HepG2 (cell line): ENCODE measurements around the gene MTA2. TPM values are rescaled to one million over a fixed set of nuclear protein-coding genes. Genes with fewer than 3 reads are reported as not detected.
A peak's percentile ranks its signal among the peaks of the same experiment; 100 is the strongest.

Experiments
- ARID2 ChIP-seq: sonication (generic); formaldehyde crosslinking; IDR thresholded peaks from 2 replicates; pipeline ENCODE4 v1.8.1; 2022; ENCODE audit warnings: mild to moderate bottlenecking, missing genetic modification reagents, borderline replicate concordance
- ETS1 ChIP-seq: sonication (generic); formaldehyde crosslinking; IDR thresholded peaks from 2 replicates; pipeline ENCODE4 v1.4.0; 2020; ENCODE audit warnings: missing genetic modification reagents
- FOXM1 ChIP-seq: sonication (generic); formaldehyde crosslinking; IDR thresholded peaks from 2 replicates; pipeline ENCODE4 v1.5.0; 2020; ENCODE audit warnings: missing genetic modification reagents
- HNRNPLL ChIP-seq: fragments of 200-400 bp; formaldehyde crosslinking; IDR thresholded peaks from 2 replicates; pipeline ENCODE4 v1.6.1; 2017; ENCODE audit warnings: mild to moderate bottlenecking, low read depth, low read length; ENCODE audit not compliant: poor library complexity, severe bottlenecking
- KAT2B ChIP-seq: fragments of 150-350 bp; IDR thresholded peaks from 2 replicates; pipeline ENCODE4 v1.6.1; 2014; ENCODE audit warnings: low read depth, low read length, borderline replicate concordance
- KAT7 ChIP-seq: IDR thresholded peaks from 2 replicates; pipeline ENCODE4 v1.6.1; 2018; ENCODE audit warnings: borderline replicate concordance, missing compliant biosample characterization
- NFAT5 ChIP-seq: sonication (generic); formaldehyde crosslinking; IDR thresholded peaks from 2 replicates; pipeline ENCODE4 v1.4.0; 2020; ENCODE audit warnings: missing genetic modification reagents
- POLR2A ChIP-seq, 2 experiments: IDR thresholded peaks; 2 replicates each; pipeline ENCODE4 v1.6.1; 2011; ENCODE audit warnings: low read depth in 2 of 2, low read length in 2 of 2, mild to moderate bottlenecking in 1 of 2, moderate library complexity in 1 of 2; ENCODE audit not compliant: insufficient read depth in 1 of 2
- RFXANK ChIP-seq: IDR thresholded peaks from 2 replicates; pipeline ENCODE4 v1.6.1; 2016
- SP1 ChIP-seq, 2 experiments: fragments of 450-650 bp in 1 of 2; sonication (generic) in 1 of 2; formaldehyde crosslinking in 1 of 2; IDR thresholded peaks; 2 replicates each; pipeline versions ENCODE4 v1.4.0 to v1.6.1; 2016 to 2020; ENCODE audit warnings: missing genetic modification reagents in 1 of 2
- TEAD2 ChIP-seq: sonication (generic); formaldehyde crosslinking; IDR thresholded peaks from 2 replicates; pipeline ENCODE4 v1.9.0; 2021; ENCODE audit warnings: missing genetic modification reagents
- ZFP37 ChIP-seq: sonication (generic); formaldehyde crosslinking; IDR thresholded peaks from 2 replicates; pipeline ENCODE4 v1.4.0; 2020; ENCODE audit warnings: missing genetic modification reagents, borderline replicate concordance
- ZNF138 ChIP-seq: sonication (generic); formaldehyde crosslinking; IDR thresholded peaks from 2 replicates; pipeline ENCODE4 v1.5.0; 2020; ENCODE audit warnings: mild to moderate bottlenecking, low read depth, missing genetic modification reagents
- ZNF652 ChIP-seq: IDR thresholded peaks from 2 replicates; pipeline ENCODE4 v1.6.1; 2016; ENCODE audit warnings: low read depth, borderline replicate concordance
- ZSCAN22 ChIP-seq: sonication (generic); formaldehyde crosslinking; IDR thresholded peaks from 2 replicates; pipeline ENCODE4 v1.4.0; 2020; ENCODE audit warnings: mild to moderate bottlenecking, missing genetic modification reagents
- polyA plus RNA-seq, 8 experiments: library from polyadenylated mRNA; depleted of rRNA in 3 of 8; stranded (reverse) in 7 of 8; unstranded in 1 of 8; fragments of >200 nt; fragmentation: Illumina TruSeq in 4 of 8; extraction: Trizol in 4 of 8; gene quantifications; 2 replicates each; pipeline versions ENCODE4 v1.2.1 to v1.2.3, GENCODE V29; 2011 to 2016; ENCODE audit warnings: low read depth in 4 of 8, missing spikeins in 1 of 8, mixed read lengths in 1 of 8; ENCODE audit not compliant: insufficient read depth in 1 of 8
- total RNA-seq, 5 experiments: library from RNA; depleted of rRNA; stranded (reverse); fragments of >200 nt; fragmentation: Illumina TruSeq; extraction: Trizol; gene quantifications; 2 replicates each; pipeline ENCODE4 v1.2.3, GENCODE V29; 2016; ENCODE audit warnings: low read depth in 1 of 5
- TF ChIP-seq, protein P1 (sequence below): sonication (generic); formaldehyde crosslinking; IDR thresholded peaks from 2 replicates; pipeline ENCODE4 v1.8.0; 2022; ENCODE audit warnings: mild to moderate bottlenecking, missing genetic modification reagents; ENCODE audit not compliant: insufficient replicate concordance
- TF ChIP-seq, protein P2 (sequence below): sonication (generic); formaldehyde crosslinking; IDR thresholded peaks from 2 replicates; pipeline ENCODE4 v1.4.0; 2020; ENCODE audit warnings: missing genetic modification reagents, borderline replicate concordance

The MTA2 gene
- total and polyA plus RNA-seq, 2 of the 13 experiments (the other 11 are each of a cell fraction or from before 2014, with no cell fraction given): 14.0 to 70.0 TPM

DNA sequence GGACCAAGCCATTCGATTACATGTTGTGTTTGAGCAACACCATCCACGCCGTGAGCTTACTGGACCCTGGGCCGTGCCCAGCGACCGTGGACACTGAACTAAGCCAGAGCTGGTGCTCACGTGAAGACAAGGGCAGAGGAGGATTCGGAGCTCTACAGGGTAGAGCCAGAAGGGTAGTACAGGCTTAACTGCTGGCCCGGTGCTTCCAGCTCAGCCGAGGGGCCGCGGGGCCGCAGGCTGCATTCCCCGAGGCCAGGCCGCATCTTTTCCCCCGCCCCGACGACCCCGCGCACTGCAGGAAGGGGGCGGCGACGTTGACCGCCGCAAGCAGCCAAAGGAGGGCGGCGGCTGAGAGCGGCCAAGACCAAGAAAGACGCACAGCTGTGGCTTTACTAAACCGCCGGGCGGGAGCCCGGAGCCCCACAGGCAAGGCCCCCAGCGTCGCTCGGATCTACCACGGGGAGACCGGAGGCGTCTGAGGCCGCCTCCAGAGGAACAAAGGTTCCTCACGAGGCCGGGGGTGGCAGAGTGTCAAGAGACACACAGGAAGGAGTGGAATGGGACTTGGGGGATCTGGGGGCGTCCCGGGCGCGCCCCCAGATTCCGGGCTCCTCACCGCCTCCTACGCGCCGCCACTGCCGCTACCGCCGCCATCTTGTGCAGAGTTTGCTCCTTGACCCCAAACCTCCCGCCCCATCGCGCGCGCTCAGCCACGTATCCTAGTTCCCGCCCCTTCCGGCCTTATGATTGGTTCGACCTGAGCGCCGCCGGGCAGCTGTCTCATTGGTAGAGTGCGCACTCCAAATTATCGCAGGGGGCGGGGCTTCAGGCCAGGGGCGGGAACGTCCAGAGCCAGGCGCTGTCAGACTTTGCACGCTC lies 44.5 kb upstream of the MTA2 start, which contains the start of gene GANAB (continued):
- TF ChIP-seq NFAT5 (CRISPR knock-in tag): no peak; the same call in none of the 2 replicates
- 0 out of 2 replicates have a peak, but pooled peaks have one; percentile 34 for TF ChIP-seq RFXANK (CRISPR knock-in tag)
- no peak for TF ChIP-seq TEAD2 (CRISPR knock-in tag)
- no peak for TF ChIP-seq SP1 (IDR thresholded peaks at IDR 0.05)
- TF ChIP-seq SP1 (CRISPR knock-in tag; IDR thresholded peaks at IDR 0.05): peak; percentile 73
- TF ChIP-seq ZNF652: no peak
- no peak for TF ChIP-seq ZFP37 (CRISPR knock-in tag)
- TF ChIP-seq, protein P1, sequence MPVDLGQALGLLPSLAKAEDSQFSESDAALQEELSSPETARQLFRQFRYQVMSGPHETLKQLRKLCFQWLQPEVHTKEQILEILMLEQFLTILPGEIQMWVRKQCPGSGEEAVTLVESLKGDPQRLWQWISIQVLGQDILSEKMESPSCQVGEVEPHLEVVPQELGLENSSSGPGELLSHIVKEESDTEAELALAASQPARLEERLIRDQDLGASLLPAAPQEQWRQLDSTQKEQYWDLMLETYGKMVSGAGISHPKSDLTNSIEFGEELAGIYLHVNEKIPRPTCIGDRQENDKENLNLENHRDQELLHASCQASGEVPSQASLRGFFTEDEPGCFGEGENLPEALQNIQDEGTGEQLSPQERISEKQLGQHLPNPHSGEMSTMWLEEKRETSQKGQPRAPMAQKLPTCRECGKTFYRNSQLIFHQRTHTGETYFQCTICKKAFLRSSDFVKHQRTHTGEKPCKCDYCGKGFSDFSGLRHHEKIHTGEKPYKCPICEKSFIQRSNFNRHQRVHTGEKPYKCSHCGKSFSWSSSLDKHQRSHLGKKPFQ: no peak
- TF ChIP-seq KAT2B: no peak
- peak; percentile 92 to 95 for TF ChIP-seq POLR2A (IDR thresholded peaks at IDR 0.05; ENCODE audit: insufficient read depth in 1 of 2, low read depth in 2 of 2, low read length in 2 of 2)
- TF ChIP-seq KAT7 (CRISPR knock-in tag): peak; percentile 75; the same call in 1 of the 2 replicates
- TF ChIP-seq ARID2 (CRISPR knock-in tag): no peak
- peak; percentile 66 for TF ChIP-seq HNRNPLL
- TF ChIP-seq FOXM1 (CRISPR knock-in tag): no peak
- TF ChIP-seq ETS1 (CRISPR knock-in tag): 0 out of 2 replicates have a peak, but pooled peaks have one; percentile 66
- TF ChIP-seq, protein P2, sequence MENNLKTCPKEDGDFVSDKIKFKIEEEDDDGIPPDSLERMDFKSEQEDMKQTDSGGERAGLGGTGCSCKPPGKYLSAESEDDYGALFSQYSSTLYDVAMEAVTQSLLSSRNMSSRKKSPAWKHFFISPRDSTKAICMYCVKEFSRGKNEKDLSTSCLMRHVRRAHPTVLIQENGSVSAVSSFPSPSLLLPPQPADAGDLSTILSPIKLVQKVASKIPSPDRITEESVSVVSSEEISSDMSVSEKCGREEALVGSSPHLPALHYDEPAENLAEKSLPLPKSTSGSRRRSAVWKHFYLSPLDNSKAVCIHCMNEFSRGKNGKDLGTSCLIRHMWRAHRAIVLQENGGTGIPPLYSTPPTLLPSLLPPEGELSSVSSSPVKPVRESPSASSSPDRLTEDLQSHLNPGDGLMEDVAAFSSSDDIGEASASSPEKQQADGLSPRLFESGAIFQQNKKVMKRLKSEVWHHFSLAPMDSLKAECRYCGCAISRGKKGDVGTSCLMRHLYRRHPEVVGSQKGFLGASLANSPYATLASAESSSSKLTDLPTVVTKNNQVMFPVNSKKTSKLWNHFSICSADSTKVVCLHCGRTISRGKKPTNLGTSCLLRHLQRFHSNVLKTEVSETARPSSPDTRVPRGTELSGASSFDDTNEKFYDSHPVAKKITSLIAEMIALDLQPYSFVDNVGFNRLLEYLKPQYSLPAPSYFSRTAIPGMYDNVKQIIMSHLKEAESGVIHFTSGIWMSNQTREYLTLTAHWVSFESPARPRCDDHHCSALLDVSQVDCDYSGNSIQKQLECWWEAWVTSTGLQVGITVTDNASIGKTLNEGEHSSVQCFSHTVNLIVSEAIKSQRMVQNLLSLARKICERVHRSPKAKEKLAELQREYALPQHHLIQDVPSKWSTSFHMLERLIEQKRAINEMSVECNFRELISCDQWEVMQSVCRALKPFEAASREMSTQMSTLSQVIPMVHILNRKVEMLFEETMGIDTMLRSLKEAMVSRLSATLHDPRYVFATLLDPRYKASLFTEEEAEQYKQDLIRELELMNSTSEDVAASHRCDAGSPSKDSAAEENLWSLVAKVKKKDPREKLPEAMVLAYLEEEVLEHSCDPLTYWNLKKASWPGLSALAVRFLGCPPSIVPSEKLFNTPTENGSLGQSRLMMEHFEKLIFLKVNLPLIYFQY: no peak
- no peak for TF ChIP-seq ZSCAN22 (CRISPR knock-in tag)
- TF ChIP-seq ZNF138 (CRISPR knock-in tag): no peak
